ENCODE data around the gene GSE1. TPM values are rescaled to one million over a fixed set of nuclear protein-coding genes. Genes with fewer than 3 reads are reported as not detected.
A peak's percentile ranks its signal among the peaks of the same experiment; 100 is the strongest.

GSE1 gene
- total and polyA plus RNA-seq, 9 of the 15 experiments (the other 6 are each of a cell fraction or from before 2014, with no cell fraction given): 12.2 to 244 (median 57.9) TPM

DNA sequence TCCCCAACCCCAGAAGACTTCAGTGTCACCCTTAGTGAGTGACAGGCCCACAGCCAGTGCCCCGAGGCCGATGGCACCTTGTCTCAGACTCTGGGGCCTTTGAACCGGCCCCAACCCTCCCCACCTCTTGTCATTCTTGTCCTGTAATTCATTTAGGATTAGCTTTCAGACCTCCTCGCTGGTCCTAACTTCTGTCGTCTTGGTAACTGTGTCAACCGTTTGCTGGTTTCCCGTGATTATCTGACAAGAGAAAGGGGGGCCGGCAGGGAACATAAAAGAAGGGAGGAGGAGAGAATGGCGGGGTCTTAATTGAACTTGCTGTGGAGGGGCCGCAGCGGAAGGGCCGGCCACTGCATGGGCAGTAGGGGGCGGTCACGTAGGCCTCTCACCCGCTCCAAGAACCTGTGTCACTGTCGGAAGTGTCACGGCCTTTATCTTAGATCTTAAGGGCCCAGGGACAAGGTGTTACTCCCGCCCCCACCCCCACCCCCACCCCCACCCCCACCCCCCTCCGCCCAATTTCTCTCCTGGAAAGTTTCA lies 46.5 kb upstream of the GSE1 start (continued):
- TF ChIP-seq ZNF146 (CRISPR knock-in tag; IDR thresholded peaks at IDR 0.05; ENCODE audit: unreplicated experiment) (no peak), ELF2 (CRISPR knock-in tag; IDR thresholded peaks at IDR 0.05) (peak; percentile 31; the same call in 1 of the 2 replicates), ZNF780A (CRISPR knock-in tag; IDR thresholded peaks at IDR 0.05) (no peak), POLR2AphosphoS5 (IDR thresholded peaks at IDR 0.05; ENCODE audit: control insufficient read depth, insufficient read depth, low read depth, low read length) (peak; percentile 33; the same call in 1 of the 2 replicates), MCM5 (IDR thresholded peaks at IDR 0.05; ENCODE audit: low read depth) (no peak), CTBP1 (IDR thresholded peaks at IDR 0.05; ENCODE audit: borderline replicate concordance) (no peak), TCF7 (IDR thresholded peaks at IDR 0.05; ENCODE audit: borderline replicate concordance) (no peak), RBM15 (IDR thresholded peaks at IDR 0.05; ENCODE audit: insufficient read depth, low read length) (no peak), HDGF (IDR thresholded peaks at IDR 0.05) (0 out of 2 replicates have a peak, but pooled peaks have one; percentile 17), PRPF4 (IDR thresholded peaks at IDR 0.05; ENCODE audit: insufficient read depth, low read depth, low read length, poor library complexity, severe bottlenecking) (no peak), ARHGAP35 (IDR thresholded peaks at IDR 0.05; ENCODE audit: partially characterized antibody) (no peak), YY1 (IDR thresholded peaks at IDR 0.05; ENCODE audit: borderline replicate concordance in 1 of 3, control insufficient read depth in 1 of 3, extremely low read depth in 1 of 3, insufficient read depth in 3 of 3, insufficient read length in 1 of 3, insufficient replicate concordance in 2 of 3, low read depth in 1 of 3, low read length in 2 of 3) (peak in 1 of 3 experiments; percentile 55), DPF2 (IDR thresholded peaks at IDR 0.05) (no peak), PML (IDR thresholded peaks at IDR 0.05; ENCODE audit: low read length) (0 out of 2 replicates have a peak, but pooled peaks have one; percentile 2), ZNF583 (CRISPR knock-in tag; IDR thresholded peaks at IDR 0.05) (no peak), ESRRA (IDR thresholded peaks at IDR 0.05; ENCODE audit: borderline replicate concordance, low read depth) (no peak; the same call in 1 of the 2 replicates), ZNF143 (CRISPR knock-in tag; IDR thresholded peaks at IDR 0.05) (no peak), ARID1B (IDR thresholded peaks at IDR 0.05) (no peak), PHF8 (IDR thresholded peaks at IDR 0.05; ENCODE audit: borderline replicate concordance, low read length) (no peak), PHB2 (IDR thresholded peaks at IDR 0.05; ENCODE audit: low read depth) (0 out of 2 replicates have a peak, but pooled peaks have one; percentile 7)
- TF ChIP-seq, protein P1, sequence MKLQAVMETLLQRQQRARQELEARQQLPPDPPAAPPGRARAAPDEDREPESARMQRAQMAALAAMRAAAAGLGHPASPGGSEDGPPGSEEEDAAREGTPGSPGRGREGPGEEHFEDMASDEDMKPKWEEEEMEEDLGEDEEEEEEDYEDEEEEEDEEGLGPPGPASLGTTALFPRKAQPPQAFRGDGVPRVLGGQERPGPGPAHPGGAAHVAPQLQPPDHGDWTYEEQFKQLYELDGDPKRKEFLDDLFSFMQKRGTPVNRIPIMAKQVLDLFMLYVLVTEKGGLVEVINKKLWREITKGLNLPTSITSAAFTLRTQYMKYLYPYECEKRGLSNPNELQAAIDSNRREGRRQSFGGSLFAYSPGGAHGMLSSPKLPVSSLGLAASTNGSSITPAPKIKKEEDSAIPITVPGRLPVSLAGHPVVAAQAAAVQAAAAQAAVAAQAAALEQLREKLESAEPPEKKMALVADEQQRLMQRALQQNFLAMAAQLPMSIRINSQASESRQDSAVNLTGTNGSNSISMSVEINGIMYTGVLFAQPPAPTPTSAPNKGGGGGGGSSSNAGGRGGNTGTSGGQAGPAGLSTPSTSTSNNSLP (IDR thresholded peaks at IDR 0.05; ENCODE audit: borderline replicate concordance, low read depth, low read length): no peak
- TF ChIP-seq, protein P2, sequence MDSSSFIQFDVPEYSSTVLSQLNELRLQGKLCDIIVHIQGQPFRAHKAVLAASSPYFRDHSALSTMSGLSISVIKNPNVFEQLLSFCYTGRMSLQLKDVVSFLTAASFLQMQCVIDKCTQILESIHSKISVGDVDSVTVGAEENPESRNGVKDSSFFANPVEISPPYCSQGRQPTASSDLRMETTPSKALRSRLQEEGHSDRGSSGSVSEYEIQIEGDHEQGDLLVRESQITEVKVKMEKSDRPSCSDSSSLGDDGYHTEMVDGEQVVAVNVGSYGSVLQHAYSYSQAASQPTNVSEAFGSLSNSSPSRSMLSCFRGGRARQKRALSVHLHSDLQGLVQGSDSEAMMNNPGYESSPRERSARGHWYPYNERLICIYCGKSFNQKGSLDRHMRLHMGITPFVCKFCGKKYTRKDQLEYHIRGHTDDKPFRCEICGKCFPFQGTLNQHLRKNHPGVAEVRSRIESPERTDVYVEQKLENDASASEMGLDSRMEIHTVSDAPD (CRISPR knock-in tag; IDR thresholded peaks at IDR 0.05): no peak
- TF ChIP-seq, protein P3, sequence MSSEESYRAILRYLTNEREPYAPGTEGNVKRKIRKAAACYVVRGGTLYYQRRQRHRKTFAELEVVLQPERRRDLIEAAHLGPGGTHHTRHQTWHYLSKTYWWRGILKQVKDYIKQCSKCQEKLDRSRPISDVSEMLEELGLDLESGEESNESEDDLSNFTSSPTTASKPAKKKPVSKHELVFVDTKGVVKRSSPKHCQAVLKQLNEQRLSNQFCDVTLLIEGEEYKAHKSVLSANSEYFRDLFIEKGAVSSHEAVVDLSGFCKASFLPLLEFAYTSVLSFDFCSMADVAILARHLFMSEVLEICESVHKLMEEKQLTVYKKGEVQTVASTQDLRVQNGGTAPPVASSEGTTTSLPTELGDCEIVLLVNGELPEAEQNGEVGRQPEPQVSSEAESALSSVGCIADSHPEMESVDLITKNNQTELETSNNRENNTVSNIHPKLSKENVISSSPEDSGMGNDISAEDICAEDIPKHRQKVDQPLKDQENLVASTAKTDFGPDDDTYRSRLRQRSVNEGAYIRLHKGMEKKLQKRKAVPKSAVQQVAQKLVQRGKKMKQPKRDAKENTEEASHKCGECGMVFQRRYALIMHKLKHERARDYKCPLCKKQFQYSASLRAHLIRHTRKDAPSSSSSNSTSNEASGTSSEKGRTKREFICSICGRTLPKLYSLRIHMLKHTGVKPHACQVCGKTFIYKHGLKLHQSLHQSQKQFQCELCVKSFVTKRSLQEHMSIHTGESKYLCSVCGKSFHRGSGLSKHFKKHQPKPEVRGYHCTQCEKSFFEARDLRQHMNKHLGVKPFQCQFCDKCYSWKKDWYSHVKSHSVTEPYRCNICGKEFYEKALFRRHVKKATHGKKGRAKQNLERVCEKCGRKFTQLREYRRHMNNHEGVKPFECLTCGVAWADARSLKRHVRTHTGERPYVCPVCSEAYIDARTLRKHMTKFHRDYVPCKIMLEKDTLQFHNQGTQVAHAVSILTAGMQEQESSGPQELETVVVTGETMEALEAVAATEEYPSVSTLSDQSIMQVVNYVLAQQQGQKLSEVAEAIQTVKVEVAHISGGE (CRISPR knock-in tag; IDR thresholded peaks at IDR 0.05): peak in 1 of 3 experiments; percentile 64; a peak in 1 of 6 replicates
